Right lobe of liver (tissue), 4 donors: ENCODE results near the gene LDHAL6A.

Experiments used
- POLR2A ChIP-seq: fragments of 450-650 bp; IDR thresholded peaks from one replicate; pipeline ENCODE4 v1.6.1; 2017; ENCODE audit warnings: antibody characterized with exemption, mild to moderate bottlenecking
- TF ChIP-seq, protein P1 (sequence below), 4 donors: fragments of 200-600 bp in 3 of 4; fragments of 450-650 bp in 1 of 4; IDR thresholded peaks; one replicate each; pipeline versions ENCODE4 v1.5.1 to v1.8.0; 2016 to 2022; ENCODE audit warnings: antibody characterized with exemption in 4 of 4, mild to moderate bottlenecking in 2 of 4
- donor health status: DM: no; HTN: no; CAD: no.
- donor health status: DM: no; HTN: no; CAD: no.
- donor health status: DM: no; HTN: yes; CAD: no.

DNA sequence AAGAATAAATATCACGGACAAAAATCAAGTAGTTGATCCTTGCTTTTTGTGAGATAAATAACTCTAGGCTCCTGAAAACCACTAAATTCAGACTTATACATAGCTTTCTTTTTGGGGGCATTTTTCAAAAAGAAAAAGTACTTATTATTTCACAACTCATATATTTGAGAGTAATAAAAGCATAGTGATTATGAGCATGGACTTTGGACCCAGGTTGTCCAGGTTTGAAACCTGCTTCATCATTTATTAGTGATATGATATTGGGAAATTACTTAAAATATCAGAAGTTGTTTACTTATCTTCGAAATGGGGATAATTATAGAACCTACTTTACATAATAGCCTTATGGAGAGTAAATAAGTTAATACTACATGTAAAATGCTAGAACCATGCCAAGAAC, 17.0 kb upstream of the LDHAL6A start:
- TF ChIP-seq, protein P1, sequence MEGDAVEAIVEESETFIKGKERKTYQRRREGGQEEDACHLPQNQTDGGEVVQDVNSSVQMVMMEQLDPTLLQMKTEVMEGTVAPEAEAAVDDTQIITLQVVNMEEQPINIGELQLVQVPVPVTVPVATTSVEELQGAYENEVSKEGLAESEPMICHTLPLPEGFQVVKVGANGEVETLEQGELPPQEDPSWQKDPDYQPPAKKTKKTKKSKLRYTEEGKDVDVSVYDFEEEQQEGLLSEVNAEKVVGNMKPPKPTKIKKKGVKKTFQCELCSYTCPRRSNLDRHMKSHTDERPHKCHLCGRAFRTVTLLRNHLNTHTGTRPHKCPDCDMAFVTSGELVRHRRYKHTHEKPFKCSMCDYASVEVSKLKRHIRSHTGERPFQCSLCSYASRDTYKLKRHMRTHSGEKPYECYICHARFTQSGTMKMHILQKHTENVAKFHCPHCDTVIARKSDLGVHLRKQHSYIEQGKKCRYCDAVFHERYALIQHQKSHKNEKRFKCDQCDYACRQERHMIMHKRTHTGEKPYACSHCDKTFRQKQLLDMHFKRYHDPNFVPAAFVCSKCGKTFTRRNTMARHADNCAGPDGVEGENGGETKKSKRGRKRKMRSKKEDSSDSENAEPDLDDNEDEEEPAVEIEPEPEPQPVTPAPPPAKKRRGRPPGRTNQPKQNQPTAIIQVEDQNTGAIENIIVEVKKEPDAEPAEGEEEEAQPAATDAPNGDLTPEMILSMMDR (IDR thresholded peaks at IDR 0.05) = no peak
- TF ChIP-seq POLR2A = no peak
